A673 (cell line): ENCODE data around the gene TBC1D5. TPM values are rescaled to one million over a fixed set of nuclear protein-coding genes. Genes with fewer than 3 reads are reported as not detected.
A peak's percentile ranks its signal among the peaks of the same experiment; 100 is the strongest.

Source experiments
- BruUV-seq: library from RNA; stranded (reverse); fragments of 400-500 nt; replicated peaks from 2 replicates; lab custom pipeline; 2021; lab: Mats Ljungman, UMichigan
- CTCF ChIA-PET: fragments of 300-600 bp; sonication (Branson Sonifier 250); formaldehyde crosslinking; loops from one replicate; lab custom pipeline; 2022; ENCODE audit warnings: antibody characterized with exemption; lab: Charles Lee
- POLR2A ChIA-PET: fragments of 300-600 bp; sonication (Branson Sonifier 250); formaldehyde crosslinking; loops from one replicate; lab custom pipeline; 2022; ENCODE audit warnings: antibody characterized with exemption; ENCODE audit not compliant: low non-redundant PET; lab: Charles Lee
- DNase-seq: peaks from one replicate; pipeline ENCODE4 v3.0.0-alpha.2; 2015; ENCODE audit warnings: low spot score
- H3K27ac ChIP-seq: fragments of 200-600 bp; sonication (generic); 2 replicates; pipeline ENCODE4 v1.5.1; 2016; ENCODE audit warnings: mixed run types, low read depth, mild to moderate bottlenecking, mixed read lengths, antibody characterized with exemption, low read length; ENCODE audit not compliant: poor library complexity, severe bottlenecking
- H3K27me3 ChIP-seq: fragments of 200-600 bp; sonication (generic); replicated peaks from 2 replicates; pipeline ENCODE4 v1.6.1; 2017; ENCODE audit warnings: mixed run types, low read depth, mild to moderate bottlenecking, mixed read lengths, antibody characterized with exemption, low read length; ENCODE audit not compliant: insufficient read depth, poor library complexity
- H3K36me3 ChIP-seq: fragments of 200-600 bp; sonication (generic); 2 replicates; pipeline ENCODE4 v1.6.1; 2016; ENCODE audit warnings: mixed run types, mild to moderate bottlenecking, mixed read lengths, antibody characterized with exemption, low read length; ENCODE audit not compliant: insufficient read depth, poor library complexity, severe bottlenecking
- H3K4me1 ChIP-seq: fragments of 200-600 bp; sonication (generic); 2 replicates; pipeline ENCODE4 v1.6.1; 2017; ENCODE audit warnings: mixed run types, mild to moderate bottlenecking, mixed read lengths, antibody characterized with exemption, low read length; ENCODE audit not compliant: insufficient read depth, poor library complexity, severe bottlenecking
- H3K4me3 ChIP-seq: fragments of 200-600 bp; sonication (generic); 2 replicates; pipeline ENCODE4 v1.5.1; 2016; ENCODE audit warnings: low read depth, mixed run types, mild to moderate bottlenecking, mixed read lengths, low read length; ENCODE audit not compliant: poor library complexity, severe bottlenecking
- H3K9me3 ChIP-seq: fragments of 200-600 bp; sonication (generic); 2 replicates; pipeline ENCODE4 v1.6.1; 2016; ENCODE audit warnings: mixed run types, low read depth, mild to moderate bottlenecking, mixed read lengths, antibody characterized with exemption, low read length; ENCODE audit not compliant: poor library complexity, severe bottlenecking
- CTCF ChIP-seq: fragments of 300-800, 200-600 bp; sonication (generic); conservative IDR thresholded peaks from 2 replicates; pipeline ENCODE4 v1.5.1; 2017; ENCODE audit warnings: low read depth, mild to moderate bottlenecking, antibody characterized with exemption, low read length, moderate library complexity, mixed read lengths
- EZH2 ChIP-seq: fragments of 200-600 bp; sonication (generic); IDR thresholded peaks from 2 replicates; pipeline ENCODE4 v1.6.1; 2017; ENCODE audit warnings: borderline replicate concordance, low read depth, mild to moderate bottlenecking, mixed read lengths, antibody characterized with exemption, low read length; ENCODE audit not compliant: poor library complexity, severe bottlenecking
- intact Hi-C: fragments of 100-400 bp; cut with micrococcal nuclease; formaldehyde crosslinking; loops from one replicate; pipeline ENCODE4 v1.10.0; 2022; ENCODE audit not compliant: unreplicated experiment
- total RNA-seq: library from RNA; stranded (reverse); gene quantifications from 2 replicates; pipeline ENCODE4 v1.2.3, GENCODE V29; 2021

TBC1D5 gene
- total RNA-seq, 1 experiment from 2014 or later, result 40.7 TPM

GRCh38 chr3:17551333-17551732, 191.1 kb downstream of the TBC1D5 start:
- intact Hi-C loops, result no loop called here
- peak; percentile 1 for DNase-seq
- TF ChIP-seq CTCF (no peak), EZH2 (no peak)
- Histone ChIP-seq H3K4me1 (peaks cover 7% of the 10 kb centered on the region), H3K9me3 (no peaks in the 10 kb centered on the region), H3K4me3 (no peak overlapping the region), H3K27ac (no peak overlapping the region), H3K27me3 (no peaks in the 10 kb centered on the region), H3K36me3 (no peaks in the 10 kb centered on the region)
- no TSS peak for BruUV-seq
- POLR2A ChIA-PET, result no interaction called here
- CTCF ChIA-PET, result no interaction called here

- ChIA-PET CTCF (no interaction called here), POLR2A (no interaction called here)
- TF ChIP-seq CTCF (no peak), EZH2 (no peak)
Observed at GRCh38 chr3:17550624-17551023, 191.8 kb downstream of the TBC1D5 start.

GRCh38 chr3:17546500-17547255, 195.8 kb downstream of the TBC1D5 start:
- Histone ChIP-seq H3K27me3 (no peaks in the 10 kb centered on the region), H3K4me3 (no peak overlapping the region), H3K9me3 (no peaks in the 10 kb centered on the region), H3K36me3 (no peaks in the 10 kb centered on the region), H3K4me1 (peaks cover 13% of the 10 kb centered on the region), H3K27ac (no peak overlapping the region)
- DNase-seq, result peak; percentile 15
- CTCF ChIA-PET, result interaction anchor here (0.6 kb wide), 1 partner anchor 294 kb away, joined by 3 read pairs; no protein-coding TSS in a partner anchor
- POLR2A ChIA-PET, result no interaction called here
- no TSS peak for BruUV-seq
- TF ChIP-seq EZH2 (no peak), CTCF (no peak)
- intact Hi-C loops, result no loop called here

More at GRCh38 chr3:17550624-17551023, 191.8 kb downstream of the TBC1D5 start:
- BruUV-seq, result no TSS peak
- H3K27ac ChIP-seq, result no peak overlapping the region
- no peaks in the 10 kb centered on the region for H3K27me3 ChIP-seq
- no peak for DNase-seq
- intact Hi-C loops, result no loop called here
- H3K4me3 ChIP-seq, result no peak overlapping the region
- H3K9me3 ChIP-seq, result no peaks in the 10 kb centered on the region
- H3K36me3 ChIP-seq, result no peaks in the 10 kb centered on the region
- H3K4me1 ChIP-seq, result peaks cover 7% of the 10 kb centered on the region
